Measurements from ENCODE around the gene THSD4.

THSD4 gene

GRCh38 chr15:71826196-71826595, 710.9 kb downstream of the THSD4 start:
- DNase-seq = no peak

- no peak for DNase-seq
Measured at GRCh38 chr15:71830981-71831380, 715.7 kb downstream of the THSD4 start.
